PFSK-1 (cell line): ENCODE data around the gene IL15.

Experiments used
- POLR2AphosphoS5 ChIP-seq: IDR thresholded peaks from 2 replicates; pipeline ENCODE4 v1.6.1; 2012; ENCODE audit warnings: low read depth, mild to moderate bottlenecking, control low read depth, low read length, moderate library complexity
- SIN3A ChIP-seq: IDR thresholded peaks from 2 replicates; pipeline ENCODE4 v1.6.1; 2012; ENCODE audit warnings: mild to moderate bottlenecking, low read length, moderate library complexity, borderline replicate concordance; ENCODE audit not compliant: insufficient read depth

DNA sequence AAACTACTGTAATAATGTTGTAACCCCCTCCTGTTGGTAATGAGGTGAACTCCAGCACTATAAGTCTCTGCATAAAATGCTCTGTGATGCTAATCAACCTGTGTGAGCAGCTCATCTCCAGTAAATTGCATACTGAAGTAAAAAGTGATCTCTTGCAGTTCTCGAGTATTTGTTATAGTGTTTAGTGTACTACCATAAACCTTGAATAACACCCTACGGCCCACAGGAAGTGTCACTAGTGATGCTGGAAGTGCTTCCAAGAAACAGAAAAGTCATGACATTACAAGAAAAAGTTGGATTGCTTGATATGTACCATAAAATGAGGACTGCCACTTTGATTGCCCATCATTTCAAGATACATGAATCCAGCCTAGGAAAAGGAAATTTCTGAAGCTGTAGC lies 39.0 kb downstream of the IL15 start:
- TF ChIP-seq SIN3A (no peak), POLR2AphosphoS5 (no peak)
